Skeletal muscle satellite cell (primary cell): ENCODE data around the gene MTLN.

Experiments used
- H3K27me3 ChIP-seq: 2 replicates; pipeline ENCODE4 v1.7.0; 2013; ENCODE audit warnings: low read length; ENCODE audit not compliant: control insufficient read depth, insufficient read depth
- H3K36me3 ChIP-seq: 2 replicates; pipeline ENCODE4 v1.7.0; 2013; ENCODE audit warnings: mild to moderate bottlenecking, control low read depth, low read length; ENCODE audit not compliant: insufficient read depth
- H3K4me1 ChIP-seq: 2 replicates; pipeline ENCODE4 v1.7.0; 2013; ENCODE audit warnings: low read length; ENCODE audit not compliant: control insufficient read depth, insufficient read depth
- H3K4me2 ChIP-seq: 2 replicates; pipeline ENCODE4 v1.7.0; 2013; ENCODE audit warnings: mild to moderate bottlenecking, low read length
- H3K4me3 ChIP-seq: 2 replicates; pipeline ENCODE4 v1.7.0; 2013; ENCODE audit warnings: low read length
- H3K9ac ChIP-seq: 2 replicates; pipeline ENCODE4 v1.7.0; 2013; ENCODE audit warnings: mild to moderate bottlenecking, low read depth, low read length, moderate library complexity
- H3K9me3 ChIP-seq: replicated peaks from 2 replicates; pipeline ENCODE4 v1.7.0; 2013; ENCODE audit warnings: mild to moderate bottlenecking, control low read depth, low read length

Gene MTLN

DNA sequence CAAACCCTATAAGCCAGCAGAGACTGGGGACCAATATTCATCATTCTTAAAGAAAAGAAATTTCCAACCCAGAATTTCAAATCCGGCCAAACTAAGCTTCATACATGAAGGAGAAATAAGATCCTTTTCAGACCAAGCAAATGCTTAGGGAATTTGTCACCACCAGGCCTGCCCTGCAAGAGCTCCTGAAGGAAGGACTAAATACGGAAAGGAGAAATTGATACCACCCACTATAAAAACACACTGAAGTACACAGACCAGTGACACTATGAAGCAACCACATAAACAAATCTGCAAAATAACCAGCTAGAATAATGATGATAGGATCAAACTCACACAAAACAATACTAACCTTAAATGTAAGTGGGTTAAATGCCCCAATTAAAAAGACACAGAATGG, 29.9 kb downstream of the MTLN start:
- no peaks in the 10 kb centered on the region for H3K4me1 ChIP-seq
- no peaks in the 10 kb centered on the region for H3K27me3 ChIP-seq
- H3K9me3 ChIP-seq = peaks cover 2% of the 10 kb centered on the region
- no peaks in the 10 kb centered on the region for H3K36me3 ChIP-seq
- no peak overlapping the region for H3K9ac ChIP-seq
- no peak overlapping the region for H3K4me2 ChIP-seq
- no peak overlapping the region for H3K4me3 ChIP-seq

DNA sequence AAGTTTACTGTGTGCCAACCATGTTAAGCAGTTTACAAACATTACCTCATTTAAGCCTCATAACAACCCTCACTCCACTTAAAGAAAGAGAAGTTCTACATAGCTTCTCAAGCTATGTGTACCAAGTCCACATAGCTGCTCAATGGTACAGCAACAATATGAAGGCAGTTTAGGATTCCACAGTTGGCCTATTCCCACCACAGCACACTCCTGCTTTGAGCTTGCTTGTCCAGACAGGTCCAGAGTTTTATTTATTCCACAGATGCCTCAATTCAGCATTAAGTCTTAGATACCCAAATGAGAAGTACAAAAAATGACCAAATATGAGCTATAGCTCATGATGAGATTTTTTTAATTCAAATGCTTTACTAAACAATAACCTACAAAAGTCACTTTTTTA, 32.3 kb downstream of the MTLN start:
- no peaks in the 10 kb centered on the region for H3K36me3 ChIP-seq
- no peaks in the 10 kb centered on the region for H3K27me3 ChIP-seq

DNA sequence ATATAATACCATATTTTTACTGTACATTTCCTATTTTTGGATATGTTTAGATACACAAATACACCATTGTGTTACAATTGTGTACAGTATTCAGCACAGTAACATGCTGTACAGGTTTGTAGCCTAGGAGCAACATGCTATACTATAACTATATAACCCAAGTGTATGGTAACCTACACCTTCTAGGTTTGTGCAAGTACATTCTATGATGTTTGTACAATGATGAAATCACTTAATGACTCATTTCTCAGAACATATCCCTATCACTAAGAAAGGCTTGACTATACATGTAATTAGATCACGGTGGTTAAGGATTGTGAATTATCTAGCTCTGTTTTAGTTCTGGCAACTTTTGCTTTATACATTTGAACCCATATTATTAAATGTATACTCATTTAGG, 38.8 kb downstream of the MTLN start:
- no peaks in the 10 kb centered on the region for H3K27me3 ChIP-seq
- no peak overlapping the region for H3K4me2 ChIP-seq
- peaks cover 4% of the 10 kb centered on the region for H3K4me1 ChIP-seq
- H3K4me3 ChIP-seq = no peak overlapping the region
- H3K36me3 ChIP-seq = no peaks in the 10 kb centered on the region
- H3K9ac ChIP-seq = no peak overlapping the region
- H3K9me3 ChIP-seq = no peaks in the 10 kb centered on the region

More for the DNA sequence above, 32.3 kb downstream of the MTLN start:
- Histone ChIP-seq H3K9me3 (peaks cover 2% of the 10 kb centered on the region), H3K4me1 (no peaks in the 10 kb centered on the region), H3K4me3 (no peak overlapping the region), H3K9ac (no peak overlapping the region), H3K4me2 (no peak overlapping the region)

DNA sequence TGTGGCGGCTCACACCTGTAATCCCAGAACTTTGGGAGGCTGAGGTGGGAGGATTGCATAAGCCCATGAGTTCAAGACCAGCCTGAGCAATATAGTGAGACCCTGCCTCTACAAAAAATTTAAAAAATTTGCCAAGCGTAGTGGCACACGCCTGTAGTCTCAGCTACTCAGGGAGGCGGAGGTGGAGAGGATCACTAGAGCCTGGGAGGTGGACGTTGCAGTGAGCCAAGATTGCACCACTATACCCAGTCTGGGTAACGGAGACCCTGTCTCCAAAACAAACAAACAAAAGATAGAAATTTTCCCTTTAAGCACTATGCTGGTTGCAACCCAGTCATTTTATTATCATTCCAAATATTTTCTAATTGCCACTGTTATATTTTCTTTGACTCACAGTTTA, 39.8 kb downstream of the MTLN start:
- Histone ChIP-seq H3K36me3 (no peaks in the 10 kb centered on the region), H3K4me1 (peaks cover 4% of the 10 kb centered on the region), H3K27me3 (no peaks in the 10 kb centered on the region), H3K4me3 (no peak overlapping the region), H3K4me2 (no peak overlapping the region), H3K9ac (no peak overlapping the region), H3K9me3 (no peaks in the 10 kb centered on the region)

DNA sequence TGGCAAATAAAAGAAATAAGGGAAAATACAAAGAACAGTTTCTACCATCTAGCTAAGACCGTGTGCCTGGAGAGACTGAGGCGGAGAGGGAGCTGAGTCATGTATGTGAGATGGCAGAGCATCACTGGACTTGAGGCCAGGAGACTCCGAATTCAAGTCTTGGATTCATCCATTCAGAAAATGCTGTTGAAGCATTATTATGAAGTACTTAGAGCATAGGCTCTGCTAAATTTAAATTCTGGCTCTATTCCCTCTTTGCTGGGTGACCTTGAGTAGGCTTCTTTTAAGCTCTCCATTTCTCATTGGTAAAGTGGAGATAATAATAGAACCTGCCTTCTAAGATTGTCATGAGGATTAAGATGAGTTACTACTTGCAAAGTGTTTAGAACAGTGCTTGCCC, 42.2 kb downstream of the MTLN start:
- Histone ChIP-seq H3K36me3 (no peaks in the 10 kb centered on the region), H3K4me1 (peaks cover 4% of the 10 kb centered on the region), H3K4me2 (no peak overlapping the region), H3K4me3 (no peak overlapping the region), H3K9me3 (no peaks in the 10 kb centered on the region), H3K27me3 (no peaks in the 10 kb centered on the region), H3K9ac (no peak overlapping the region)

DNA sequence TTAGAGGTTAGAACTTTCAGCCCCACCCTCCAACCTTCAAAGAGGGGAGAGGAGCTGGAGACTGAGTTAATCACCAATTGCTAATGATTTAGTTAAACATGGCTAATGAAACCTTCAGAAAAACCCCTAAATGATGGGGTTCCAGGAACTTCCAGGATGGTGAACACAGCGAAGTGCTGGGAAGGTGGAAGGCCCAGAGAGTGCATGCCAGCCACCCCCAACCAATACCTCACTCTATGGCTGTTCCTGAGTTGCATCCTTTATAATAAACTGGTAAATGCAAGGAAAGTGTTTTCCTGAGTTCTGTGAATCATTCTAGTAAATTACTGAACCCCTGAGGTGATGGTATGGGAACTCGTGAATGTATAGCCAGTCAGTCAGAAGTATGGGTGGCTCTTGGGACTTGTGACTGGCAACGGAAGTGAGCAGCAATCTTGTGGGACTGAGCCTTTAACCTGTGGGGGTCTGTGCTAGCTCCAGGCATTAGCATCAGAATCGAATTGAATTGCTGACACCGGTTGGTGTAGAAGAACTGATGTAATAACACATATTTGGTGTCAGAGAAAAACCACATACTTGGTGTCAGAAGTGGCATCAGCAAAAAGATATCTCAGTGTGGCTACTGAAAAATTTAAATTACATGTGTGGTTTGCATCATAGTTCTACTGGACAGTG, 44.9 kb downstream of the MTLN start:
- H3K9ac ChIP-seq = no peak overlapping the region
- H3K9me3 ChIP-seq = no peaks in the 10 kb centered on the region
- H3K36me3 ChIP-seq = no peaks in the 10 kb centered on the region
- H3K4me3 ChIP-seq = no peak overlapping the region
- H3K4me1 ChIP-seq = no peaks in the 10 kb centered on the region
- no peaks in the 10 kb centered on the region for H3K27me3 ChIP-seq
- no peak overlapping the region for H3K4me2 ChIP-seq

DNA sequence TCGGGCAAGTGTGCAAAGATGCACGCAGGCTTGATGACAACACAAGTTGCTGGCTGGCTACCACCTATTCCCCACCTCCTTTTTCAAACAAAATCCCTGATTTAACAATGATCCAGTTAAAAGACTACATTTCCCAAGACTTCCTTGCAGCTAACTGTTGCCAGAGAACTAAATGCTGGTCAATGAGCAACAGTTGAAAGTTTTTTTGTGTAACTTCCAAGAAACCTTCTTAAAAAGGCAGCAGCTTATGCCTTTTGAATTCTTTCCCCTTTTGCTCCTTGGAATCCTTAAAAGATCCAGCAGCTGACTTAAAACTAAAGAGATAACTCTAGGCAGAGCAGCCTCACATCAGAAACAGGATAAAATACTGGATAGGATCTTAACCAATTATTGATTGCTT, 46.1 kb downstream of the MTLN start:
- Histone ChIP-seq H3K27me3 (no peaks in the 10 kb centered on the region), H3K36me3 (no peaks in the 10 kb centered on the region), H3K9ac (no peak overlapping the region), H3K4me3 (no peak overlapping the region), H3K9me3 (no peaks in the 10 kb centered on the region), H3K4me2 (no peak overlapping the region), H3K4me1 (no peaks in the 10 kb centered on the region)
